Motor neuron (in vitro differentiated cells): ENCODE results near the gene SCCPDH. TPM values are rescaled to one million over a fixed set of nuclear protein-coding genes. Genes with fewer than 3 reads are reported as not detected.

Source experiments
- ATAC-seq, 8 experiments: fragments of 200-7000 bp; cut with Tn5 transposase; replicated peaks in 6 of 8; 2 replicates each; pipeline ENCODE4 v1.8.0; 2021; ENCODE audit warnings: mild to moderate bottlenecking in 8 of 8, moderate library complexity in 8 of 8
- H3K27ac ChIP-seq, 2 donors: fragments of 250-450 bp; sonication (Bioruptor Pico); 2 replicates each; pipeline ENCODE4 v1.9.0; 2021; ENCODE audit warnings: antibody characterized with exemption in 2 of 2, mild to moderate bottlenecking in 2 of 2, moderate library complexity in 1 of 2
- H3K4me1 ChIP-seq, 2 donors: fragments of 250-450 bp; sonication (Bioruptor Pico); replicated peaks in 1 of 2; 2 replicates each; pipeline ENCODE4 v1.6.1; 2021; ENCODE audit warnings: antibody characterized with exemption in 2 of 2, mild to moderate bottlenecking in 2 of 2, moderate library complexity in 1 of 2
- H3K4me3 ChIP-seq, 5 donors: fragments of 250-450 bp; sonication (Bioruptor Pico); 2 replicates each; pipeline ENCODE4 v1.9.0; 2021; ENCODE audit warnings: antibody characterized with exemption in 5 of 5, mild to moderate bottlenecking in 5 of 5, moderate library complexity in 4 of 5
- WGBS, 10 experiments: fragments of 450-650 bp; shearing (Covaris generic); methylation state at CpG; one replicate each; pipeline ENCODE4 v1.0.0; 2022; 5-methylcytosine and 5-hydroxymethylcytosine counted together
- in situ Hi-C, 9 experiments: fragments of 400-800 bp; cut with MboI; loops; one replicate each; pipeline ENCODE4 v1.15.0; 2021; ENCODE audit warnings: low sequenced_read_pairs in 9 of 9, low pct_unique_long_range_greater_than_20kb in 2 of 9; ENCODE audit not compliant: unreplicated experiment in 9 of 9
- total RNA-seq, 8 experiments: library from RNA; unstranded; fragments of 300-600 nt; gene quantifications; 2 replicates each; pipeline versions ENCODE4 v1.2.3 to v1.2.4, GENCODE V29; 2022

The SCCPDH gene
- total RNA-seq: 10 to 100 TPM; 13.9 to 60.5 (median 49.2) TPM

- ATAC-seq: peak; percentile 88 to 99 (median 97)
- Histone ChIP-seq H3K27ac (peak within 1 kb of the TSS; percentile 77 to 87), H3K4me3 (peak within 1 kb of the TSS; percentile 64 to 92 (median 83)), H3K4me1 (peaks cover 5 to 9% of the 10 kb centered on the region in 2 donors)
- in situ Hi-C loops: no loop called here
- 0 to 3% (median 0%) methylated on average over 1 to 43 of the region's 89 CpGs; no CpG with 5 or more reads in 5 of the 10 experiments for WGBS, 10 experiments
These were observed at the start of gene SCCPDH for GRCh38 chr1:246724016-246724730. TSS of gene SCCPDH (plus strand) at chr1:246724409. CDS start at chr1:246724423, 14 bp downstream.

- Histone ChIP-seq H3K4me3 (no peak overlapping the region), H3K4me1 (peaks cover 68 to 78% of the 10 kb centered on the region in 2 donors), H3K27ac (peak overlapping the region; percentile 60 to 90)
- ATAC-seq: peak in 5 of 8 experiments; percentile 3 to 13 (median 3)
- WGBS, 10 experiments: 13 to 100% (median 33%) methylated on average over 1 to 2 of the region's 2 CpGs; no CpG with 5 or more reads in 2 of the 10 experiments
- in situ Hi-C loops: no loop called here
These were observed 46.4 kb upstream of the SCCPDH start for GRCh38 chr1:246677842-246678241.

DNA sequence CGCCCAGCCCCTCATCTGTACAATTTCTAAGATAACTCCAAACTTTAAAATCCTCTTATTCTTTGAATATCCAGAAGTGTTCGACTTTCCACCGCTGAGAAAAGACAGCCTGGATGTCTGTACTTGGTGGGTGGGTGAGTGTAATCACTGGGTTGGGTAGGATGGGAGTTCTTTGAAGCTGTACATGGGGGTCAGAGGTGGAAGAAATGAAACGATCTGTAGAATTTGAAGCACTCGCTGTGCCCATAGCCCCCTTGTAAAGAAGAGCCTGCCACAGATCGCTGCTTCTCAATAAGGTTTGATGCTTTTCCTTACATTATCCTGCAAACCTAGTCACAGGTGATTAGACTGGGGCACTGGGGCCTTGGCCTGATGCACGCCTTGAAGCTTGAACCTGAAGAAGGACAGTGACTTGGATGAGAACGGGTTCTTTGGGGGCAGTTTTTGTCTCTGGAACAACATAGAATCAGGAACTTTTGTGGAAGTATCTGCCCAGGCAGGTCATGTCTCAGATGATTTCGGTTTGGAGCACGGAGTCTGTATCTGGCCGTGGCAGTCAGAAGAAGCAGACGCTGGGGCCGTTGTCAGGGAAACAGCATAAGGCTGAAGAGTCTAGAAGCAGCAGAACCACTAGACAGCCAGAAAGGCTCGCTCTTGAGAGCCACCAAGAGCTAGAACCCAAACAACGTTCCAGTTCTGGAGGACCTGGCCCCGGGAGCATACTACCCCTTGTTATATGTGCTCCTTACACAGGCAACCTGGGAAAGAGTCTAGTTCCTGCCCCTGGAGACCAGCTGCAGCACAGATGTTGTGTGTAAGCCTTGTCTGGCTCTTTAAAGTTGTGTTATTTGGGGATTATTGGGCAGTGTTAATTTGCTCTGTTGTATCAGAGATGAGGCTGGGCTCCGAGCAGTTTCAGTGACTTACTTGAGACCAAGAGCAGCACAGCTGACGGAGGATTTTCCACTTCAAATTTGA is 45.1 kb upstream of the SCCPDH start:
- 33 to 100% (median 79%) methylated on average over 2 to 14 of the region's 18 CpGs; no CpG with 5 or more reads in 1 of the 10 experiments for WGBS, 10 experiments
- in situ Hi-C loops: no loop called here
- Histone ChIP-seq H3K27ac (peak overlapping the region; percentile 79 to 90), H3K4me3 (no peak overlapping the region), H3K4me1 (peaks cover 71 to 85% of the 10 kb centered on the region in 2 donors)
- ATAC-seq: peak in 3 of 8 experiments; percentile 36 to 76 (median 59)

- Histone ChIP-seq H3K4me3 (no peak overlapping the region), H3K27ac (peak overlapping the region; percentile 79 to 90), H3K4me1 (peaks cover 64 to 78% of the 10 kb centered on the region in 2 donors)
- no peak for ATAC-seq
- WGBS, 10 experiments: 78 to 100% (median 80%) methylated on average over 1 of the region's 1 CpG; no CpG with 5 or more reads in 7 of the 10 experiments
- in situ Hi-C loops: no loop called here
These were observed 44.4 kb upstream of the SCCPDH start for GRCh38 chr1:246679794-246680177.

- ATAC-seq: no peak
- in situ Hi-C loops: no loop called here
- H3K27ac ChIP-seq: peak overlapping the region; percentile 79 to 90
- peaks cover 64 to 78% of the 10 kb centered on the region in 2 donors for H3K4me1 ChIP-seq
- H3K4me3 ChIP-seq: peak overlapping the region in 1 of 5 donors; percentile 3
- WGBS, 10 experiments: 17 to 92% (median 66%) methylated on average over 1 to 8 of the region's 8 CpGs; no CpG with 5 or more reads in 2 of the 10 experiments
These were observed 44.0 kb upstream of the SCCPDH start for GRCh38 chr1:246680190-246680589.

- Histone ChIP-seq H3K4me1 (peaks cover 64 to 78% of the 10 kb centered on the region in 2 donors), H3K27ac (peak overlapping the region; percentile 79 to 90), H3K4me3 (peak overlapping the region in 1 of 5 donors; percentile 3)
- in situ Hi-C loops: no loop called here
- 6 to 100% (median 22%) methylated on average over 2 to 10 of the region's 10 CpGs; no CpG with 5 or more reads in 1 of the 10 experiments for WGBS, 10 experiments
- peak in 6 of 8 experiments; percentile 38 to 84 (median 74) for ATAC-seq
These were observed 43.5 kb upstream of the SCCPDH start for GRCh38 chr1:246680696-246681130.

- peak in 5 of 8 experiments; percentile 69 to 83 (median 76) for ATAC-seq
- in situ Hi-C loops: no loop called here
- 0 to 76% (median 46%) methylated on average over 1 to 10 of the region's 15 CpGs; no CpG with 5 or more reads in 1 of the 10 experiments for WGBS, 10 experiments
- Histone ChIP-seq H3K27ac (peak overlapping the region; percentile 79 to 90), H3K4me3 (no peak overlapping the region), H3K4me1 (peaks cover 64 to 69% of the 10 kb centered on the region in 2 donors)
These were observed 42.0 kb upstream of the SCCPDH start for GRCh38 chr1:246681900-246682895.

GRCh38 chr1:246683521-246683920 is 40.7 kb upstream of the SCCPDH start:
- ATAC-seq: peak in 3 of 8 experiments; percentile 72 to 73 (median 72)
- Histone ChIP-seq H3K27ac (peak overlapping the region; percentile 79 to 90), H3K4me3 (no peak overlapping the region), H3K4me1 (peaks cover 53 to 56% of the 10 kb centered on the region in 2 donors)
- 63 to 100% (median 86%) methylated on average over 1 to 9 of the region's 9 CpGs; no CpG with 5 or more reads in 4 of the 10 experiments for WGBS, 10 experiments
- in situ Hi-C loops: no loop called here

DNA sequence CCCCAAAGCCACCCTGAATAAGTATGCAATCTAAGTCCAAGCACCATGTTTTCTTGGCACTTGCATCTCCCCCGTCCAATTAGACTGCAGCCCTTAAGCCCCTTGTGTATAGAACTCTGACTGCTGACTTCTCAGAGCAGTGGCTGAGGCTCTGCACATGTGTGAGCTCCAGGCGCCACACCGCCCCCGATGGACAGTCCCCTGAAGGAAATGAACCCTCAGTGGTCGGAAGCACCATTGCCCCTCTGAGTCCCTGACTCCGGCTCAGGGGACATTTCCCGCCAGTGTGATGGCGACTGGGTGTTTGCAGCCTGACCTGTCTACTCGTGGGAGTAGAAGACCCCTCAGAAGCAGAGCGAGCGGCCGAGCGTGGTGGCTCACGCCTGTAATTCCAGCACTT is 37.2 kb upstream of the SCCPDH start:
- Histone ChIP-seq H3K4me3 (no peak overlapping the region), H3K27ac (no peak overlapping the region), H3K4me1 (peaks cover 29 to 31% of the 10 kb centered on the region in 2 donors)
- ATAC-seq: no peak
- in situ Hi-C loops: no loop called here
- 83 to 100% (median 94%) methylated on average over 3 to 11 of the region's 14 CpGs; no CpG with 5 or more reads in 7 of the 10 experiments for WGBS, 10 experiments

DNA sequence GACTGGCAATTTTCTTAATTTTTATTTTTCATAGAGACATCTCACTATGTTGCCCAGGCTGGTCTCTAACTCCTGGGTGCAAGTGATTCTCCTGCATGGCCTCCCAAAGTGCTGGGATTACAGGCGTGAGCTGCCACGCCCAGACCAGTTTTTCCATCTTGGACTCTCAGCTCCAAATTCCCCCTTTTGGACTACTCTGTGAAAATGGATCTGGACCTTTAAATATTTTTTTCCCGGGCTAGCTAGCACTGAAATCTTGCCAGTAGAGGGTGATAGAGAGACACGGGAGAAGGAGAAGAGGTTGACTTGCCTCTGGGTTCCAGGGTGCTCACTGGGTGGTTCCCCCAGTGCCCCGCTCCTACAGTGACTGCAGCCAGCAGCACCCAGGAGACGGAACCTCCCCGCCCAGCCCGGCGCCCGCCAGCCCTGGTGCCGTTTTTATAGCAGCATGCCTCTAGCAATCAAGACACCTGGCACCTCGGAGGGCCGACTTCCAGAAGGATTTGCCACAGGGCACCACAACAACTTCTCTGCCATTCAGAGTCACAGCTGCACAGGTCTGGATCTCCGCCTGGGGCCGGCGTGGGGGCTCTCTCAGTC is 34.7 kb upstream of the SCCPDH start:
- WGBS, 10 experiments: 0 to 65% (median 43%) methylated on average over 1 to 16 of the region's 16 CpGs; no CpG with 5 or more reads in 3 of the 10 experiments
- Histone ChIP-seq H3K4me1 (peaks cover 9 to 13% of the 10 kb centered on the region in 2 donors), H3K4me3 (no peak overlapping the region), H3K27ac (no peak overlapping the region)
- in situ Hi-C loops: no loop called here
- peak; percentile 65 to 99 (median 90) for ATAC-seq

DNA sequence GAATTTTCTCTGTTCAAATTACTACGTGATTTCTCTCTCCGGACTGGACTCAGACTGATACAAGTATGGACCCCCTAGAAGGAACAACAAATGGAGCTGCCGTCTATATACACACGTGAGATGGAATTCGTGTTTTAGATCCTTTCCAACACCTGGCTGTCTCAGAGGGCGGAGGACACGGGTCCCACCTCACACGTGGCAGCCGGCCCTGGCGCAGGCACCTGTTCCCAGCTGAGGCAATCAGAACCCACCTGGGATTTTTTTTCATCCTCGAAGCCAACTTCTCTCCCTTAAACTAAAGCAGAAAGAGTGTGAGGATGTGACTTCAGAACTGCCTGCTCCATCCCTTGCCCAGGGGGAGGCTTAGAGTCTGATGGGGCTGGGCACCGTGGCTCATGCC is 34.1 kb upstream of the SCCPDH start:
- no peak overlapping the region for H3K4me3 ChIP-seq
- no peak overlapping the region for H3K27ac ChIP-seq
- no peak for ATAC-seq
- in situ Hi-C loops: no loop called here
- WGBS, 10 experiments: 20 to 95% (median 83%) methylated on average over 1 to 8 of the region's 12 CpGs; no CpG with 5 or more reads in 3 of the 10 experiments
- peaks cover 9 to 13% of the 10 kb centered on the region in 2 donors for H3K4me1 ChIP-seq
